ENCODE results near the gene SCIN. TPM values are rescaled to one million over a fixed set of nuclear protein-coding genes. Genes with fewer than 3 reads are reported as not detected.
A peak's percentile ranks its signal among the peaks of the same experiment; 100 is the strongest.
"Not testable (repeated sequence)": the region's sequence is repeated elsewhere in the genome, so short reads cannot be mapped to it uniquely, and the experiment has no call there.

The SCIN gene
- total RNA-seq, 1 experiment from 2014 or later = 0.22 TPM

- TF ChIP-seq CTCF (IDR thresholded peaks at IDR 0.05 in 2 of 3, conservative IDR thresholded peaks at IDR 0.05 in 1 of 3; ENCODE audit: borderline replicate concordance in 1 of 3, insufficient read depth in 1 of 3, low read depth in 2 of 3, low read length in 2 of 3) (no peak), ZNF274 (IDR thresholded peaks at IDR 0.05; ENCODE audit: low read depth, low read length) (no peak), EZH2 (IDR thresholded peaks at IDR 0.05) (no peak), JUND (IDR thresholded peaks at IDR 0.05) (no peak), FOSL1 (IDR thresholded peaks at IDR 0.05; ENCODE audit: low read depth) (no peak), TCF7L2 (IDR thresholded peaks at IDR 0.05; ENCODE audit: borderline replicate concordance, extremely low read depth, insufficient read depth, insufficient read length) (no peak), MAX (IDR thresholded peaks at IDR 0.05) (no peak), RAD21 (IDR thresholded peaks at IDR 0.05; ENCODE audit: low read depth) (no peak)
Measured at GRCh38 chr7:12687718-12688171, 117.2 kb downstream of the SCIN start (continued).

GRCh38 chr7:12688485-12689170 is 118.1 kb downstream of the SCIN start:
- POLR2A ChIA-PET = interaction anchor here (1.5 to 2.0 kb wide), 3 partner anchors 153 to 354 kb away, joined by 3 to 8 read pairs (median 7); no protein-coding TSS in a partner anchor
- intact Hi-C loops (cut with micrococcal nuclease) = loop anchor here (5.0 kb wide), 2 partner anchors 114 to 489 kb away; no protein-coding TSS in a partner anchor
- RAD21 ChIA-PET (ENCODE audit: low non-redundant PET in 1 of 2, low total read pairs in 2 of 2, uncharacterized antibody in 2 of 2, unreplicated experiment in 2 of 2); H3K27ac ChIP-seq (ENCODE audit: low read depth, low read length); H3K9me3 ChIP-seq (ENCODE audit: control insufficient read depth in 1 of 2, insufficient read depth in 1 of 2, low read depth in 1 of 2, low read length in 2 of 2); BruUV-seq (replicated peaks); H2AFZ ChIP-seq (ENCODE audit: low read depth, low read length, poor library complexity, severe bottlenecking); H3K9ac ChIP-seq (ENCODE audit: low read length); H3K4me3 ChIP-seq (replicated peaks in 1 of 2; ENCODE audit: low read depth in 1 of 2, low read length in 2 of 2); H3K9me2 ChIP-seq (ENCODE audit: insufficient read depth); H4K20me1 ChIP-seq (ENCODE audit: insufficient read depth); DNase-seq (ENCODE audit: low read depth, low spot score); ATAC-seq; H3K36me3 ChIP-seq (ENCODE audit: control insufficient read depth in 1 of 2, insufficient read depth in 2 of 2, low read length in 2 of 2); H3K27me3 ChIP-seq (ENCODE audit: insufficient read depth, low read length); CTCF ChIA-PET: not testable (repeated sequence)
- Histone ChIP-seq H3K4me2 (ENCODE audit: low read length) (peak overlapping the region; percentile 94; the same call in 1 of the 2 replicates), H3K79me2 (ENCODE audit: insufficient read depth, low read length) (peaks cover 62% of the 10 kb centered on the region), H3K4me1 (ENCODE audit: control insufficient read depth in 1 of 2, insufficient read depth in 2 of 2, low read length in 2 of 2) (peaks cover 6 to 16% of the 10 kb centered on the region in 2 experiments; a peak in 3 of 4 replicates)

All from HCT116 (cell line).